ENCODE measurements around the gene KREMEN1.

The KREMEN1 gene

GRCh38 chr22:29152954-29153719 lies 80.3 kb downstream of the KREMEN1 start:
- DNase-seq = no peak

- peak; percentile 21 to 58 for DNase-seq
These were observed 81.7 kb downstream of the KREMEN1 start for GRCh38 chr22:29154364-29155048.

DNA sequence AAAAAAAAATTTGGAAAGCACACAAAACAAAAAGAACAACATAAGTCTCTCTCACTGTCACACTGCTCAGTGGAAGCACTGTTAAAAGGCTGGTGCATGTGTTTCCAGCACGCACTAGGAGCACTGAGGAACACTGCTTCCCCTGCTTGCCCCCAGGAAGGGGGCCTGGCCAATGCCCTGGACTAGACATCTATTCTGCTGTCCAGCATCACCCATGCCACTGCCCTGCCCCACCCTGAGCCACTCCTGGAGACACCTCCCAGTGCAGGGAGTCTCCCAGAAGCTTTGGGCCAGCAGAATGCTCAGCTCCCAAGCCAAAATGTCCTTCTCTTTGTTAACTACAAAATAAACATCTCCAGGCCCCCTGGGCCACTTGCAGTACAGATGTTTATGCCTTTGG lies 83.1 kb downstream of the KREMEN1 start:
- DNase-seq = no peak

- peak in 1 of 2 experiments; percentile 15 for DNase-seq
These were observed 83.7 kb downstream of the KREMEN1 start for GRCh38 chr22:29156507-29156906.

DNA sequence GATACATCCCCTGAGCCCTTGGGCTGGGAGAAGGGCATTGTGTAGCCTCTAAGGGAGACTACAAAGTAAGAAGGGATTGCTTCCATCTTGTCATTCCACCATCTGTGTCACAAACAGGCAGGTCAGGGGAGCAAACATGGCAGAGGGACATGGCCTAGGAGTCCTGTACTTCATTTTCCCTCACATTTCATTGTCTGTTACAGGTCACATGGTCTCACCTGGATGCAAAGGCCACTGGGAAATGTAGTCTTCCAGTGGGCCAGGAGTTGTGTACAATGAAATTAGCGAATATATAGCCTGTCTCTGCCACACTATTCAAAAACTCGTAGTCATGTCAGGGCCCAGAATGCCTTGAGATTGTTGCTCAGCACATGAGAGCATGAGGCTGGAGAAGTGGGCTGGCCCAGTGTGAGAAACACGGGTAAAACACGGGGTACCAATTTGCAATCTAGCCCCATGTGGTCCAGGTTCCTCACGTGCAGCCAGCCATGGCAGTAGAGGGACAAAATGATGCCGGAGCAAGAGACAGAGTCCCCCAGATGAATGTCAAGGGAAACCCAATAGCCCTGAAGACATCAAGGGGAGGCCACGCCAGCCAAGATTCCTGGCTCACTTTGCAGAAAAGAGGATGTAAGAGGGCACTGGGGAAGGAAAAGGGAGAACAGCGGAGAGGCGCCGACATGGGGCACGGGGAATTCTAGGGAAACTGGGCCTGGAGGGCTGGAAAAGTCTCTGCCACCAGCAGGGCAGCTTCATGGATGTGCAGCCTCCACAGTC lies 85.1 kb downstream of the KREMEN1 start:
- DNase-seq = no peak

DNA sequence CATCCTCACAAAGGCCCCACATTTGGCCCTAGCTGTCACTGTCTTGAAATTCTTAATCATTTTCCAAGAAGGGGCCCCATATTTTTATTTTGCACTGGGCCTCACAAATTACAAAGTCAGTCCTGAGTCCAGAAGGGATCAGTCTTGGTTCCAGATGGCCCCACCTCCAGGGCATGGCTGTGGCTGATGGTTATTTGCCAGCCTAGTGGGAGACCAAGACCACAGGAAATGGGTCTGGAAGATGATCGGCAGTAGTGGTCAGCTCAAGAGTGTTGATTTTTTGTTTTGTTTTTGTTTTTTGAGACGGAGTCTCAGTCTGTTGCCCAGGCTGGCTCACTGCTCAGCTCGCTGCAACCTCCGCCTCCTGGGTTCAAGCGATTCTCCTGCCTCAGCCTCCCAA lies 85.7 kb downstream of the KREMEN1 start:
- no peak for DNase-seq

DNA sequence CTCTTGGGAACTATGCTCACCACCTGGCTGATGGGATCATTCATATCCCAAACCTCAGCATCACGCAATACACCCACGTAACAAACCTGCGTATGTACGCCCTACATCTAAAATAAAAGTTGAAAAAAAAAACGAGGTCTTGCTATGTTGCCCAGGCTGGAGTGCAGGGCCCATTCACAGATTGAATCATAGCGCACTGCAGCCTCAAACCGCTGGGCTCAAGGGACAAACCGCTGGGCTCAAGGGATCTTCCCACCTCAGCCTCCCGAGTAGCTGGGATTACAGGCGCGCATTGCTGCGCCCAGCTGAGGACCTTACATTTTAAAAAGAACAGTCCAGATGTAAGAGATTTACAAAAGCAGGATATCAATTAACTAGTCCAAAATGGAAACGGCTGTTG lies 91.0 kb downstream of the KREMEN1 start:
- DNase-seq = no peak

DNA sequence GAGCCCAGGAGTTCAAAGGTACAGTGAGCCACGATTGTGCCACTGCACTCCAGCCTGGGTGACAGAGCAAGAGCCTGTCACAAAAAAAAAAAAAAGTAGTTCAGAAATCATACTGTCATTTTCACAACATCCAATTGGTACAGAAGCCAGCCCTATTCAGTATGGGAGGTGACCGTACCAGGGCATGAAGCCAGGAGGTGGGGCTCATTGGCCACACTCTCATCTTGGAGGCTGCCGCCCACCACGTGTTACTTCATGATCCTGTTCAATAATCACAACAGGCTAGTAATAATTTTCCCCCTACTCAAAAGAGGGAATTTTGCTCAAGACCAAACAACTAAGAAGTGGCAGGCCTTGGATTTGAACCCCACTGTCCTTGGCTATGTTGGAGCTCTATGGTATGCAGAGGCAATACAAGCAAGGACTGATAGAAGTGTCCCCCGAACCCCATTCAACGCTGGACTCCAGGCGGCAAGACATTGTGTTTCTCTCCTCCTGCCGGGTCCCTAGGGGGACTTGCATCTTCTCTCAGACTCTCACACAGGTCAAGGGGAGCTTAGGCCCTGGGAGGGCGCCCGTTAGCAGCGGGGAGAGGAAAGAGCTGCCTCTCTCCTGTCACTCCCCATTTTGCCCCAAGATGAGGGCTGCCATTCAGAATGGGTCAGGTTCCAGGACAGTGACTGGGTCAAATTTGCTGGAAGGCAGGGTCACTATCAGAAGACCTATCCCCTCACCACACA lies 92.7 kb downstream of the KREMEN1 start:
- DNase-seq = no peak

- DNase-seq = no peak
These were observed 93.3 kb downstream of the KREMEN1 start for GRCh38 chr22:29166180-29166579.

DNA sequence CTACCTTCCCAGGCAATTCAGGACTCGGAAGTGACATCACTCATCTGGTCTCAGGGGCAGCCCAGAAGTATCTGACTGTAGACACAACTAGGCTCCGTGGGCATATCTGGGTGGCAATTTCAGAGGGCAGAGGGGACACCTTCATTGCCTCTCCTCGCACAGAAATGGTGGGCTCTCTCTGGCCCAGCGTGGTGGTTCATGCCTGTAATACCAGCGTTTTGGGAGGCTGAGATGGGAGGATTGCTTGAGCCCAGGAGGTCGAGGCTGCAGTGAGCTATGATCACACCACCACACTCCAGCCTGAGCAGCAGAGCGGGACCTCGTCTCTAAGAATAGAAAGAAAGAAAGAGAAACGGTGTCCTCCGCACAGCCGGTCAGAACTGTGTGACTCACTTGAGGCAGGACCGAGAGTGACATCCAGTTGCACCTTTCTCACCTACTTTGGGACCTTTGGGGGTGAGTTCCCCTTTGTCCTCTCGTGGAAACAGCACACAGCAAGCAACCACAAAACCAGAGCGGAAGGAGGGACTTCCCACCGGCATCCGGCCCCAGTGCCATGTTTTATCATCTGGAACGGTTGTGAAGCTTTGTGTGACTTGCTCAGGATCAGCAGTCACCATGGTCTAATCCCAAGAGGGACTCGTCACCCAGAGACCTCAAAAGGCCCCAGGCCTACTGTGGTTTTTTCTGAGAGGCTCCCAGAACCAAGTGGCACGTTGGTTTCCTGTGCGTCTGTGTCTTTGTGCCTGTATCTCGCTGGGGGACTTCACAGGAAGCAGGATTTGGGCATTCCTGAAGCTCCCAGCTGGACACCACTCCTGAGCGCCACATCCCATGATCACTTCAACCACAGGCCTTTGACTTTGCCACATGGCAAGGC lies 94.4 kb downstream of the KREMEN1 start:
- no peak for DNase-seq

- no peak for DNase-seq
These were observed 98.9 kb downstream of the KREMEN1 start for GRCh38 chr22:29171721-29172120.

- DNase-seq = no peak
These were observed 99.4 kb downstream of the KREMEN1 start for GRCh38 chr22:29172216-29172615.

DNA sequence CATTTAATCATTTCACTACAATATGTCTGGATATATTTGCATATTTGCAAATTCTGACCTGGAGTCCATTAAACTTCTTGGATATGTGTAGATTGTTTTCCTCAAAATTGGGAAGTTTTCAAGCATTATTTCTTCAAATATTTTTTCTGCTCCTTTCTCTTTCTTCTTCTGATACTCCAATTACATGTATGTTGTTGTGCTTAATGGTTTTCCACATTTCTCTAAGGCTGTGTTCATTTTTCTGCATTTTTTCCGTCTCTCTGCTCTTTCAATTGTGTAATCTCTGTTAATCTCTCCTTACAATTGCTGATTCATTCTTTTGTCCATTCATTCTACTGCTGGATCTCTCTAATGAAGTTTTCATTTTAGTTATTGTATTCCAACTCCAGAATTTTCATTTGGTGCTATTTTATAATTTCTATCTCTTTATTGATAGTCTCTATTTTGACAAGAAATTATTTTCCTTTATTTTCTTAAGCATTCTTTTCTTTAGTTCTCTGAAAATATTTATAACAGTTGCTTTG lies 102.5 kb downstream of the KREMEN1 start:
- no peak for DNase-seq

DNA sequence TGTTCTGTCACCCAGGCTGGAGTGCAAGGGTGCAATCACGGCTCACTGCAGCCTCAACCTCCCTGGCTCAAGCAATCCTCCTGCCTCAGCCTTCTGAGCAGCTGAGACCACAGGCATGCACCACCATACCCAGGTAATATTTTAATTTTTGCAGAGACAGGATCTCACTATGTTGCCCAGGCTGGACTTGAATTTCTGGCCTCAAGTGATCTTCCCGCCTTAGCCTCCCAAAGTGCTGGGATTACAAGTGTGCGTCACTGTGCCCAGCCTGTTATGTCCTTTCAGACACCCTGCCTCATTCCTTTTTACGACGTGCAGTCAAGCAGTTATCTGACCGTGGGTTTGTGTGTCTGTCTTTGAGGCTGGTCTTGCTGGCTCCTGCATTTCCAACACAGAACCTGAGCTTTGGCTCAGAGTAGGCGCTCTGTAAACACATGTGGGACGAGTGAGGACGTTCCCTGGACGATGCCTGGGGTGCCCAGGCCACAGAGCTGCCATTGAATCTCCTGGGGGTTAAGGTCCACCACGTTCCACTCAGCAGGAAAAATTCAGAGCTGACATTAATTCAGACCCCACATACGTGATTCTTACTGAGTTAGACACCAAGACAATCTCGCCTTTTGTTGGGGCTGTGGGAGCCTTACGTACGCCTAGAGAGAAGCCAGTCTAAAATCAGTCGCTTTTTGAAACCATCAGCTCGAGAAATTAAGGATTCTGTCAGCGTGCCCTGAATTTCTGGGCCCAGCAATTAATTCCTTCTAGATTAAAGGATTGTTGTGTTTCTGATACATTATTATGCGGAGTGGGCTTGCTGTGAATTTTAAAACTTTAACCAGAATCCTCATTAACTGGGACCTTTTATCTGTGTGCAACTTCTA lies 111.4 kb downstream of the KREMEN1 start:
- DNase-seq = no peak

DNA sequence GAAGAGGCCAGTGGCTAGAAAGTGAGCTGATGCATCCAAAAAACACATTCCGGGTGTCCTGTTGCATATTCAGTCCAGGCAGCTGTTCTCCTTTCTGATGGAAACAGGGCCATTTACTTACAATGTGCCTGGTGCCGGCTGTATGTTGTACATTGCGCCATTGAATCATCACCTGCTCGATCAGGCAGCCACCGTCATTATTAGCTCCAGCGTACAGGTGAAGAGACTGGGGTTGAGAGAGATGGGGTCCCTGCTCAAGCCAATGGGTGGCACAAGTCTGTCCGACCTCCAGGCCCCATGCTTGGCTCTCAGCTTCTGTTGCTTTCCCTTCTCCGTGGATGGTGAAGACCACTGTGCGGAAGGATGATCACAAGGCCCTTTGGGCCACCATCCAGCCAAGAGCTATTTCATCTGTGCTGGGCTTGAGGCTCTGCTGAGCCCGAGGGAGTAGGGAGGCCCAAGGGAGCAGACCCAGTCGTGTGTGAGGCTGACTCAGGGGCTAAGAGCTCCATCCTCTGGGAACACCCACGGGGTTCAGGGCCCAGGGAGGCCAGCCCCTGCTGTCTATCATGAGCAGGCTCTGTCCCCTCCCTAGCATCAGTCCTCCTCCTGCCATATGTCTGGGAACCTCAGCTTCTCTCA lies 112.1 kb downstream of the KREMEN1 start:
- no peak for DNase-seq

- DNase-seq = no peak
These were observed 113.5 kb downstream of the KREMEN1 start for GRCh38 chr22:29186302-29186701.

DNA sequence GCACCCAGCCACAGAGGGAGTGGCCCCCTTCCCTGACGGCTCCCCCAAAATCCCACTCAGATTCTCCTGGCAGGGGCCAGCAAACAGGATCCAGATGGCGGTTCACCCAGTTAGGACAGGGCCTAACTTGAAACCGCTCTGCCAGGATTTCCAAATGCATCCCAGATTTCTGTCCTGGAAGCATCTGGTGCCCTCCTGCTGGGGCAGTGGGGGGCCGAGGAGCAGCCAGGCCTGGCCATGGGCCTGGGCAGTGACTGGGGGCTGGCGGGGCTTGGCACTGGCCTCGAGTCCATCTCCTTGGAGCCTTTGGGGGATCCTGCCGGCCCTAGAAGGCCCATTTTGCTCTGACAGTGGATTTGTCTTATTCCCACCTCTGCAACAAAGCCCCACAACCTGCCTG lies 115.0 kb downstream of the KREMEN1 start:
- DNase-seq = no peak

DNA sequence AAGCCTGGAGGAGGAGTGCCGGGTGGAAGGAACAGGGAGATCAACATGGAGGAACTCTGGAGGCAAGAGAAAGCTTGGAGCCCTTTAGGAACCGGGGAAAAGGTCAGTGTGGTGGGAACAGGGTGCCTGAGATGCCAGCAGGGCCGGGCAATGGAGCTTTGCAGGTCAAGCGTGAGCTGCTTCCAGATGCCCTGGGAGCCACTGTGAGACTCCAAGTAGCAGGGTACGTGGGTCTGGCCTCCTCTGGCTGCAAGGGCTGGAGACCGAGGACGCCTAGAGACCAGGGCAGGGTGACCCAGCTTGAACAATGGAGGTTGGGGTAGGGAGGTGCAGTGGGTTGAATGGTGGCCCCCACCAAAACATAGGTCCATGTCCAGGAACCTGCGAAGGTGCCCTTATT lies 117.2 kb downstream of the KREMEN1 start:
- no peak for DNase-seq

DNA sequence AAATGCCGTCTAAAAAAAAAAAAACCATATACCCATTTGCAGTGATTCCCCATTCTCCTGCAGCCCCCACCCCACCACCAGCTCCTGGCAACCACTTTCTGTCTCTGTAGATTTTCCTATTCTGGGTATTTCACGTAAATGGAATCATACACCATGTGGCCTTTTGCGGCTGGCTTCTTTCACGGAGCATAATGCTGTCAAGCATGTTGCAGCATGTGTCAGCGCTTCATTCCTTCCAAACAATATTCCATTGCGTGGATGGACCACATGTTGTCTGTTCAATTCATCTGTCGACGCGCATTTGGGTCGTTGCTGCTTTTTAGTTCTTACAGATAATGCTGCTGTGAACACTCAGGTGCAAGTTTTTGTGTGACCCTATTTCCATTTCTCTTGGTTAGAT lies 118.1 kb downstream of the KREMEN1 start:
- DNase-seq = no peak

DNA sequence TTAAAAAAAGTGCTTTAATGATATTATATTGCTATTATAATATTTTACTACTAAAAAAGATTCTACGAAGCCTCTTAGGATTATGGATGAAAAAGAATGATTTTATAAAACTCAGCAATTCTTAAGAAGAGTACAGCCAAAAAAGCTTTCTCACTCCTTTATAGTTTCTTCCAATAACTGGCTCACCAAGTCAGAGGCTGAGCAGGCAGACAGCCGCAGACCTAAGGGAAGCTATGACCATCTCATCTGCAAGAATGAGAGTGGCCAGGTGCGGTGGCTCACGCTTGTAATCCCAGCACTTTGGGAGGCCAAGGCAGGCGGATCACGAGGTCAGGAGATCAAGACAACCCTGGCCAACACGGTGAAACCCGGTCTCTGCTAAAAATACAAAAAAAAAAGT lies 120.2 kb downstream of the KREMEN1 start:
- no peak for DNase-seq
